NB4 (cell line): ENCODE results near the gene RAB11B.

ENCODE experiments used
- MAX ChIP-seq: IDR thresholded peaks from 2 replicates; pipeline ENCODE4 v1.6.1; 2011; ENCODE audit warnings: low read depth, low read length
- POLR2A ChIP-seq: IDR thresholded peaks from 2 replicates; pipeline ENCODE4 v1.6.1; 2011; ENCODE audit warnings: mild to moderate bottlenecking; ENCODE audit not compliant: insufficient read length; ENCODE audit errors: extremely low read depth
- TF ChIP-seq, protein P1 (sequence below): IDR thresholded peaks from one replicate; pipeline ENCODE4 v1.5.1; 2012; ENCODE audit warnings: low read depth, low read length

DNA sequence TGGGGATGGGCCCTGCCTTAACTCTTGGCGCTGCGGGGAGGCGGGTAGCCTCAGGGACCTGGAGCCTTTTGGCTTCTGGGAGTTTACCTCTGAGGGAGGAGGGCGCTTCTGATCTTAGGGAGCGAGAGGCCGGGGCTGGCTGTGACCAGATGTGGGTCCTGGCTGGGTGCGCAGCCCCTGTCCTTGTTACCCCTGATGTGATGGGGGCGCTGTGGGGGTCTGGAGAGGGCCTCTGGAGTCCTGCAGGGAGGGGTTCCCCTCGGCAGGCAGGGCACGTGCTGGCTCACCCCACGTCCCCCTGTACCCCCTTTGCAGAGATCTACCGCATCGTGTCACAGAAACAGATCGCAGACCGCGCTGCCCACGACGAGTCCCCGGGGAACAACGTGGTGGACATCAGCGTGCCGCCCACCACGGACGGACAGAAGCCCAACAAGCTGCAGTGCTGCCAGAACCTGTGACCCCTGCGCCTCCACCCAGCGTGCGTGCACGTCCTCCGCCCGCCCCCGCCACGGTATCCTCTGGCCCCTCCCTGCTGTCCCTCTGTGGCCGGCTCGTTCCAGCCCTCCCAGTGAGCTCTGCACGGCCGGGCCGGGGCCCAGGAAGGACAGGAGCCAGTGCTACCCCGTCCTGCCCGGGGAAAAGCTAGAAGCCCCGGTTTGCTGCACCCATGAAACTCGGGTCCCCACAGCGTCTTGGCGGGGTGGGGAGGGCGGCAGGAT, 13.1 kb downstream of the RAB11B start:
- TF ChIP-seq, protein P1, sequence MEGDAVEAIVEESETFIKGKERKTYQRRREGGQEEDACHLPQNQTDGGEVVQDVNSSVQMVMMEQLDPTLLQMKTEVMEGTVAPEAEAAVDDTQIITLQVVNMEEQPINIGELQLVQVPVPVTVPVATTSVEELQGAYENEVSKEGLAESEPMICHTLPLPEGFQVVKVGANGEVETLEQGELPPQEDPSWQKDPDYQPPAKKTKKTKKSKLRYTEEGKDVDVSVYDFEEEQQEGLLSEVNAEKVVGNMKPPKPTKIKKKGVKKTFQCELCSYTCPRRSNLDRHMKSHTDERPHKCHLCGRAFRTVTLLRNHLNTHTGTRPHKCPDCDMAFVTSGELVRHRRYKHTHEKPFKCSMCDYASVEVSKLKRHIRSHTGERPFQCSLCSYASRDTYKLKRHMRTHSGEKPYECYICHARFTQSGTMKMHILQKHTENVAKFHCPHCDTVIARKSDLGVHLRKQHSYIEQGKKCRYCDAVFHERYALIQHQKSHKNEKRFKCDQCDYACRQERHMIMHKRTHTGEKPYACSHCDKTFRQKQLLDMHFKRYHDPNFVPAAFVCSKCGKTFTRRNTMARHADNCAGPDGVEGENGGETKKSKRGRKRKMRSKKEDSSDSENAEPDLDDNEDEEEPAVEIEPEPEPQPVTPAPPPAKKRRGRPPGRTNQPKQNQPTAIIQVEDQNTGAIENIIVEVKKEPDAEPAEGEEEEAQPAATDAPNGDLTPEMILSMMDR = no peak
- TF ChIP-seq MAX (no peak), POLR2A (no peak)
